SU-DHL-6 (cell line): ENCODE data around the gene PLCXD1.

ENCODE experiments used
- CTCF ChIP-seq: fragments of 200-600 bp; sonication (generic); IDR thresholded peaks from one replicate; pipeline ENCODE4 v1.5.1; 2017; ENCODE audit warnings: antibody characterized with exemption, mild to moderate bottlenecking, low read length, moderate library complexity; ENCODE audit not compliant: insufficient read depth, poor library complexity, severe bottlenecking
- EZH2phosphoT487 ChIP-seq: fragments of 200-600 bp; sonication (generic), shearing (Covaris generic); conservative IDR thresholded peaks from 2 replicates; pipeline ENCODE4 v1.6.1; 2018; ENCODE audit warnings: mild to moderate bottlenecking, antibody characterized with exemption, low read length, moderate library complexity, mixed read lengths

- TF ChIP-seq CTCF (no peak), EZH2phosphoT487 (no peak)
These were observed 39.1 kb downstream of the PLCXD1 start for GRCh38 chrX:320126-320783.
